Lower lobe of right lung (tissue), 2 donors: ENCODE results near the gene GRIK1. TPM values are rescaled to one million over a fixed set of nuclear protein-coding genes. Genes with fewer than 3 reads are reported as not detected.

Experiments used
- ATAC-seq, 2 donors: fragments of 200-7000 bp; cut with Tn5 transposase; one replicate each; pipeline ENCODE4 v1.9.1; 2020 to 2022; ENCODE audit warnings: mild to moderate bottlenecking in 2 of 2, moderate library complexity in 2 of 2
- DNase-seq: peaks from one replicate; pipeline ENCODE4 v3.0.0-alpha.2; 2020
- H3K27ac ChIP-seq: fragments of 200-600 bp; one replicate; pipeline ENCODE4 v1.8.0; 2022
- H3K27me3 ChIP-seq: fragments of 200-600 bp; one replicate; pipeline ENCODE4 v1.8.0; 2022; ENCODE audit warnings: low read depth
- H3K36me3 ChIP-seq: fragments of 200-600 bp; one replicate; pipeline ENCODE4 v1.8.0; 2022; ENCODE audit warnings: mild to moderate bottlenecking
- H3K4me1 ChIP-seq: fragments of 200-600 bp; one replicate; pipeline ENCODE4 v1.8.0; 2022
- H3K4me3 ChIP-seq: fragments of 200-600 bp; one replicate; pipeline ENCODE4 v1.8.0; 2022; ENCODE audit warnings: mild to moderate bottlenecking
- H3K9me3 ChIP-seq: fragments of 200-600 bp; one replicate; pipeline ENCODE4 v1.8.0; 2022
- CTCF ChIP-seq: fragments of 200-600 bp; IDR thresholded peaks from one replicate; pipeline ENCODE4 v1.8.0; 2022; ENCODE audit warnings: antibody characterized with exemption, mild to moderate bottlenecking
- intact Hi-C: fragments of 100-400 bp; cut with DNase I; formaldehyde crosslinking; loops from one replicate; pipeline ENCODE4 v1.11.0; 2022
- total RNA-seq: library from RNA; stranded (reverse); fragmentation: NEBNext Ultra II Directional; extraction: Animal tissue kit (Norgen Biotek cat#: 25700); gene quantifications from one replicate; pipeline ENCODE4 v1.2.1, GENCODE V29; 2021
- donor health status: DM: no; HTN: yes; CAD: no; lungs with severe emphysema.

The GRIK1 gene
- total RNA-seq, 1 donor from 2014 or later, result not detected

GRCh38 chr21:29712818-29713217 is 227.0 kb downstream of the GRIK1 start:
- Histone ChIP-seq H3K9me3 (no peaks in the 10 kb centered on the region), H3K4me1 (no peaks in the 10 kb centered on the region), H3K36me3 (no peaks in the 10 kb centered on the region), H3K27me3 (no peaks in the 10 kb centered on the region), H3K27ac (no peak overlapping the region), H3K4me3 (no peak overlapping the region)
- no peak for TF ChIP-seq CTCF
- intact Hi-C loops, result no loop called here
- ATAC-seq (no peak), DNase-seq (no peak)

- H3K36me3 ChIP-seq, result no peaks in the 10 kb centered on the region
- DNase-seq (no peak), ATAC-seq (no peak)
- TF ChIP-seq CTCF, result no peak
- H3K9me3 ChIP-seq, result no peaks in the 10 kb centered on the region
- no peaks in the 10 kb centered on the region for H3K27me3 ChIP-seq
- H3K27ac ChIP-seq, result no peak overlapping the region
- H3K4me3 ChIP-seq, result no peak overlapping the region
- no peaks in the 10 kb centered on the region for H3K4me1 ChIP-seq
- intact Hi-C loops, result no loop called here
These were observed 228.6 kb downstream of the GRIK1 start for GRCh38 chr21:29711236-29711635.

GRCh38 chr21:29710498-29710897 is 229.3 kb downstream of the GRIK1 start:
- Histone ChIP-seq H3K4me1 (no peaks in the 10 kb centered on the region), H3K27me3 (no peaks in the 10 kb centered on the region), H3K9me3 (no peaks in the 10 kb centered on the region), H3K27ac (no peak overlapping the region), H3K4me3 (no peak overlapping the region), H3K36me3 (no peaks in the 10 kb centered on the region)
- no peak for DNase-seq
- no peak for ATAC-seq
- intact Hi-C loops, result no loop called here
- no peak for TF ChIP-seq CTCF

GRCh38 chr21:29708401-29708800 is 231.4 kb downstream of the GRIK1 start:
- TF ChIP-seq CTCF, result no peak
- Histone ChIP-seq H3K4me3 (no peak overlapping the region), H3K36me3 (no peaks in the 10 kb centered on the region), H3K9me3 (no peaks in the 10 kb centered on the region), H3K27me3 (no peaks in the 10 kb centered on the region), H3K27ac (no peak overlapping the region), H3K4me1 (no peaks in the 10 kb centered on the region)
- DNase-seq (no peak), ATAC-seq (no peak)
- intact Hi-C loops, result no loop called here

- intact Hi-C loops, result no loop called here
- DNase-seq, result no peak
- H3K36me3 ChIP-seq, result no peaks in the 10 kb centered on the region
- H3K27ac ChIP-seq, result no peak overlapping the region
- H3K4me3 ChIP-seq, result no peak overlapping the region
- no peak for ATAC-seq
- no peaks in the 10 kb centered on the region for H3K27me3 ChIP-seq
- H3K4me1 ChIP-seq, result no peaks in the 10 kb centered on the region
- no peak for TF ChIP-seq CTCF
- no peaks in the 10 kb centered on the region for H3K9me3 ChIP-seq
These were observed 235.1 kb downstream of the GRIK1 start for GRCh38 chr21:29704719-29705118.

GRCh38 chr21:29701676-29702075 is 238.1 kb downstream of the GRIK1 start:
- Histone ChIP-seq H3K27me3 (no peaks in the 10 kb centered on the region), H3K36me3 (no peaks in the 10 kb centered on the region), H3K4me3 (no peak overlapping the region), H3K4me1 (no peaks in the 10 kb centered on the region), H3K9me3 (no peaks in the 10 kb centered on the region), H3K27ac (no peak overlapping the region)
- TF ChIP-seq CTCF, result no peak
- DNase-seq (no peak), ATAC-seq (no peak)
- intact Hi-C loops, result no loop called here
